PC-9 (cell line): ENCODE measurements around the gene DHODH.
"Not testable (repeated sequence)": the region's sequence is repeated elsewhere in the genome, so short reads cannot be mapped to it uniquely, and the experiment has no call there.

Experiments used
- EZH2 ChIP-seq: fragments of 200-600 bp; sonication (generic); IDR thresholded peaks from 2 replicates; pipeline ENCODE4 v1.8.0; 2017; ENCODE audit warnings: antibody characterized with exemption, low read depth
- TF ChIP-seq, protein P1 (sequence below): fragments of 200-600 bp; sonication (generic); conservative IDR thresholded peaks from 2 replicates; pipeline ENCODE4 v1.6.1; 2017; ENCODE audit warnings: mixed run types, antibody characterized with exemption, mild to moderate bottlenecking, moderate library complexity

GRCh38 chr16:72008065-72008423 is 500 bp upstream of the DHODH start:
- not testable (repeated sequence) for TF ChIP-seq EZH2
- TF ChIP-seq, protein P1, sequence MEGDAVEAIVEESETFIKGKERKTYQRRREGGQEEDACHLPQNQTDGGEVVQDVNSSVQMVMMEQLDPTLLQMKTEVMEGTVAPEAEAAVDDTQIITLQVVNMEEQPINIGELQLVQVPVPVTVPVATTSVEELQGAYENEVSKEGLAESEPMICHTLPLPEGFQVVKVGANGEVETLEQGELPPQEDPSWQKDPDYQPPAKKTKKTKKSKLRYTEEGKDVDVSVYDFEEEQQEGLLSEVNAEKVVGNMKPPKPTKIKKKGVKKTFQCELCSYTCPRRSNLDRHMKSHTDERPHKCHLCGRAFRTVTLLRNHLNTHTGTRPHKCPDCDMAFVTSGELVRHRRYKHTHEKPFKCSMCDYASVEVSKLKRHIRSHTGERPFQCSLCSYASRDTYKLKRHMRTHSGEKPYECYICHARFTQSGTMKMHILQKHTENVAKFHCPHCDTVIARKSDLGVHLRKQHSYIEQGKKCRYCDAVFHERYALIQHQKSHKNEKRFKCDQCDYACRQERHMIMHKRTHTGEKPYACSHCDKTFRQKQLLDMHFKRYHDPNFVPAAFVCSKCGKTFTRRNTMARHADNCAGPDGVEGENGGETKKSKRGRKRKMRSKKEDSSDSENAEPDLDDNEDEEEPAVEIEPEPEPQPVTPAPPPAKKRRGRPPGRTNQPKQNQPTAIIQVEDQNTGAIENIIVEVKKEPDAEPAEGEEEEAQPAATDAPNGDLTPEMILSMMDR, result not testable (repeated sequence)
